Measurements from ENCODE around the gene AIPL1.

AIPL1 gene

DNA sequence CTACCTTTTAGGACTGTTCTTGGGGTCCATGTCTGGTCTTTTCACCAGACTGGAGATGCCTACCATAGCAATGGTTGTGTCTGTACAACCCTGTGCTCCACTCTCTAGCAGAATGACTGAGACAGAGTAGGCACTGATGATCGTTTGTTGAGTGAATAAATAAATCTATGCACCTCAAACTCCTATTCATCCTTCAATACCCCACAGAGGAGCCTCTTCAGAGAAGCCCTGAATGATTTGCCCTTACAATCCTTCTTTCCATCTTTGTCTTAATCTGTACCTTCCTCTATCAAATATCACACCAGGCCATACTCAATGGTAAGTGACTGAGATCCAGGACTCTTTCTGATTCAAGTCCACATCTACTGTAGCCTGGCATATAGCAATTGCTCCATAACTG lies 32.6 kb upstream of the AIPL1 start:
- no peak for DNase-seq (ENCODE audit: low spot score)

DNA sequence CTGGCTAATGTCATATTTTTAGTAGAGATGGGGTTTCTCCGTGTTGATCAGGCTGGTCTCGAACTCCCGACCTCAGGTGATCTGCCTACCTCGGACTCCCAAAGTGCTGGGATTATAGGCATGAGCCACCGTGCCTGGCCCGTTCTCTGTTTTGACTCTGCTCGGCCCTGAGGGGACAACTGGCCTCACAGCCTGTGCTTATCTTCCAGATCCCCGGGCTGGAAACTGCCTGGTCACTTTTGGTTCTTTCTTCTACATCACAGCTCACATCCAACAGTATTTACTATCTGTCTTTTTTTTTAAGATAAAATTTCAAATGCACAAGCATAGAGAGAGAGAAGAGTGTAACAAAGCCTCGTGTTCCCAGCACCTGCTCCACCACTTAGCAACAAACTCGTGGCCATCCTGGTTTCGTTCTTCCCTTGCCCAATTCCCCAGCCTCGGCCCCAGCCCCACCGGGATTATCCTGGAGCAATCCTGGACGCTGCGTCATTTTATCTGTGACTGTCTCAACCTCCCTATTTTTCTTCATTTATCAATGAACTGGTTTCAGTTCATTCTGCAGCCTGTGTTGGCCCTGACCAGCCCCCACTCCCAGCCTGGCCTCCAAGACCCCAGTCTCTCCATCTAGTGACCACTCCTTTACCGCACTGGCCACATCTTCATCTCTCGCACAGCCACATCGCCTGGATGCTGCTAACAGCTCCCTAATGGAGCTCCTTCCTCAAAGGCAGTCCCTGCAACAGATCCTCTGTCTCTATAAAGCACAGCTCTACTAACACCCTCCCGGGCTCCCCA lies 30.5 kb upstream of the AIPL1 start:
- DNase-seq (ENCODE audit: low spot score): no peak

DNA sequence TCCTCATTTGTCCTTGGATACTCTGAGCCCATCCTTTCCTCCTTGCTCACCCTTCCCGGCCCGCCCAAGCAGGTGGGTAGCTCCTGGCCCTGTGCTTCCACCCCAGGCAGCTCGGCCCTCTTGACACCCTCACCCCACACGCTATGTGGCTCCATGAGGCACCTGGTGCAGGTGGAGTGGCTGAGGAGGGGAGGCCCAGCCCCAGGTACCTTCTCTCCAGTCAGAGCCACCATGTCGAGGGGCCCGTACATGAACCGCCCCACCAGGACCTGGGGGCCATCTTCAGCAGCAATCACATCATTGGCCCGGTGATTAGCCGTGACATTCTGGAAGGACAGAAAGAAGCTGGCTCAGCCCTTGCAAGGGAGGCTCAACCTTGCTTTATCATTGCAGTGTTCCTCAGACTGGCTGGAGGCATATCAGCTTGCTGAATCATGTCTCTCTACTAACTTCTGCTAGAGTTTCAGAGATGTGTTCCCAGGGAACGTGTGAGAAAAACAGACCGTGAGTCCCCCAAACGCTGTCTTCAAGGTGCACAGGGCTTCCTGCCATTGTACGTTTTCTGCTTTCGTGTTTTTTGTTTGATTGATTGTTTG lies 29.6 kb upstream of the AIPL1 start:
- no peak for DNase-seq (ENCODE audit: low spot score)

DNA sequence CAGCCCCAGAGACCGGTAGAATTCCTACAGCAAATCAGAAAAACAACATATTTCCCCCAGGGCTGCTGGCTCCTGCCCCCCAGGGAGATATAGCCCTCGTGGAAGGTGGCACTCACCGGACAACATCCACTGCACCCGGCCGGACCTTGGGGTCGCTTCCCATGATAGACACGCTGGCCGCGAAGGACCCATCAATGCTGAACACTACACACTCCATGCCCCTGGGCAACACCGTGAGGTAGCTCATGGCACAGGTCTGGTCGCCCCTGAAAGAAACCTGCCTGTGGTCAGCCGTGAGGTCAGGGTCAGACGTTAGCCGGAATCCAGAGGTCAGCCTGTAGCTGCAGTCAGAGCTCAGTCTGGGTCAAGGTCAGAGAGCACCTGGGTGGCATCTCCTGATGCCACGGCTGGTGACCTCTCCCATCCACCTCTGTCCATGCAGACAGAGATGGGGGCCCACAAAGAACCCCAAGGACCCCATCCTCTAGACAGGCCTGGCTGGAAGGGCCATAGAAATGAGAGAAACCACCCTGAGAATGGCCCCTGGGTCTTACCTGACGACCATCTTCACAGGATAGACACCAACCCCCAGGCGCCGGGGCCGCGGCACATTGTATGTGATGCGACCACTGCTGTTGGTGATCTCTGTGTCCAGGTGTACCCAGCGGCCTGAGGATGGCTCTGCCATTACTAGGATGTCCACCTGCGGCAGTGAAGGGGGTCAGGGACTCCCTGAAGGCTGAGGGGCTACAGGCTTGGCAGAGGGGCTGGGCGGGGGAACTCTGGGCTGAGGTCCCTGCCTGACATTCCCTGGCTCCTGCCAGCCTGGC lies 28.9 kb upstream of the AIPL1 start:
- no peak for DNase-seq (ENCODE audit: low spot score)

DNA sequence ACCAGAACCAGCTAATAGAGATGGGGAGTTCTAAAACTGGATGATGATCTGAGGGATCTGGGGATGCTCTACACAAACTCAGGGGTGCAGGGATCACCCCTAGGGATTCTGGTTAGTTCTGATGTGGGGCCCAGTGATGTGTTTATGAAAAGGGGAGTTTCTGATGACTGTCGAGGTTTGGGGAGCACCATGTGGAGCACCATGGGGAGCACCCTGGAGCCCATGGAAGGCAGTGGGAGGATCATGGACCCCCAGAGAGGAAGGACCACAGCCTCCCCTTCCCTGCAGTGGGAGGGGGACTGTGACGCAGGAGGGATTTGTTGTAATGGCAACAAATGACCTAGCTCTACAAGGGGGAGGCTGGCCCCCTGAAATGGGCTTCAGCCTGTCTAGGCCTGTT lies 27.8 kb upstream of the AIPL1 start:
- no peak for DNase-seq (ENCODE audit: low spot score)

DNA sequence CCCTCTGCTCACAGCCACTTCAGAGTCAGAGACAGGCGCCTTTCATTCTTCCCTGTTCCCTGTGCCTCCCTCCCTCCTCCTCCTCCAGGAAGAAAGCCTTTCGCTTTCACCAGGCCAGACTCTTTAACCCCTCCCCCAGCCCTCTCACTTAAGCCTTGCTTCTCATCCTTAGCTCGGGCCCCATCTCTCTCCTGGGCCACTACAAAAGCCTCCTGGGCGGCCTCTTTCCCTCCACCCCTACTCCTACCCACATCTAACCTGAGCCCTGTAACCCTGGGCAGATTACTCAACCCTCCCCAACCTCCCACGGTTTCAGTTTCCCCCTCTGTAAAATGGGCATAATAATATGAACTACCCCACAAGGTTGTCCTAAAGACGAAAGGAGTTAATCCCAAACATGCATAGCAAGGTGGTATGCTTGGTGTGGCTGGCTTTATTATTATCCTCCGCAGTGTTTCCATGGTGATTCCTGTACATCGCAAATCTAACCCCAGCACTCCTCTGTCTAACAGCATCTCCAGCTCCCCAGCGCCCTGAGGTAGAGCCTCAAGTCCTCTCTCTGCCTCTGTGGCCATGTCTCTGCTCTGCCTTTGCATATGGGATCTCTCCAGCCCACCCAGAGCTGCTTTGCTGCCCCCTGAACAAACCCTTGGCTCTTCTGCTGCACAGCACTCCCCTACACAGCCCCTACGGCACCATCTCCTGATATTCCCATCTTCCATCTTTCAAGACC lies 27.0 kb upstream of the AIPL1 start:
- no peak for DNase-seq (ENCODE audit: low spot score)

DNA sequence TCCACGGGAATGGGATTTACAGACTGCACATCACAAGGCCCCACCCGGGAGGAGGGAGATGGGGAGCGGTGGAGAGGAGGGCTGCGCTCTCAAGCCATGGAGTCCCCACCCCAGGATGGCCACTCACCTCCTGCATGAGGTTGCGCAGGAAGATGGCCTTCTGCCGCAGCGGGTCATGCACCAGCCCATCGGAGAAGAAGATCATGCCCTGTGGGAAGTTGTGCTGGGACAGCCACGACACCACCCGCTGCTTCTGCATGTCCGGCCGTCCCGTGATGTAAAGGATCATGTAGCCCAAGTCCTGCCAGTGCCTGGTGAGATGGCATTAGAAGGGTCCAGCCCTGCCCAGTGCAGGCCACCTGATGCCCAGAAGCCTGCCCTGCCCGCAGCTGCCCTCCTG lies 26.3 kb upstream of the AIPL1 start:
- DNase-seq (ENCODE audit: low spot score): no peak

DNA sequence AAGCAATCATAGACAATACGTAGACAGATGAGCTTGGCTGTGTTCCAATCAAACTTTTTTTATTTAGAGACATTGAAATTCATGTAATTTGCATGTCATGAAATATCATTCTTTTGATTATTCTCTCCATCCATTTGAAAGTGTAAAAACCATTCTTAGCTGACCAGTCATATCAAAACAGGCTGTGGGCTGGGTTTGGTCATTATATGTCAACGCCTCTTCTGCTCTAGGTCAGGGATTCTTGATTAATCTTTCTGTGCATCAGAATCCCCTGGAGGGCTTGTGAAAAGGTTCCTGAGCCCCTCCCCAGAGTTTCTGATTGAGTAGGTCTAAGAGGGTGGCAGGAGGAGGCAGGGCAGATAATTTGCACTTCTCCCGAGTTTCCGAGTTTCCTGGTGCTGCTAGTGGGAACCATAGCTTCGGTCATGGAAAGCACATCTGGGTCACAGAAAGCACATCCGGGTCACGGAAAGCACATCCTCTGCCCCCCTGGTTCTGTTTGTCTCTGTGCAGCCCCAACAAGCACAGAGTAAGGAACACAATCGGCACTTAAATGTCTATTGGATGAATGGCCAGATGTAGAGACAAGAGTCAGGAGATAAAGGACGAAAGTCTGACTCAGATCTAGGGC lies 25.7 kb upstream of the AIPL1 start:
- DNase-seq (ENCODE audit: low spot score): no peak

DNA sequence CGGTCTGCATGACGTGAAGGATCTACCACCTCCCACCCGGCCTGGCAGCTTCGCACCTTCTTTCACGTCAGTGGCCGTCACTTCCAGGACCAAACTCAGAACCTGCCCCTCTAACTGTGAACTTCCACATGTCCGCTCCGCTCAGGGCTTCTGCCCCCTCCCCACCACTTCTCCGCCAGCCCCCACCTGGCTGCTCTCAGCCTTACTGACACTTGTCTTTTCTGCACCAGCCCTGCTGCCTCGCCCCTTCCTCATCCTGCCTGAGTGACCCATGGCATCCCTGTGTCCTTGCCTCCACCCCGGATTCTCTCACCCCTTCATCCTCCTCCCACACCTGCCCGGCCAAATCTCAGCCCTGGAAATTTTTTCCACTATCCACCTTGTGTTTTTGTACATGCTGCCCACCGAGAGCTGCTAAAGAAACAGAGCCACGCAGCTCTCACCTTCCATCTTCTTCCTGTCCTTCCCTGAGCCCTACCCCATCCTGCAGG lies 23.6 kb upstream of the AIPL1 start:
- no peak for DNase-seq (ENCODE audit: low spot score)

DNA sequence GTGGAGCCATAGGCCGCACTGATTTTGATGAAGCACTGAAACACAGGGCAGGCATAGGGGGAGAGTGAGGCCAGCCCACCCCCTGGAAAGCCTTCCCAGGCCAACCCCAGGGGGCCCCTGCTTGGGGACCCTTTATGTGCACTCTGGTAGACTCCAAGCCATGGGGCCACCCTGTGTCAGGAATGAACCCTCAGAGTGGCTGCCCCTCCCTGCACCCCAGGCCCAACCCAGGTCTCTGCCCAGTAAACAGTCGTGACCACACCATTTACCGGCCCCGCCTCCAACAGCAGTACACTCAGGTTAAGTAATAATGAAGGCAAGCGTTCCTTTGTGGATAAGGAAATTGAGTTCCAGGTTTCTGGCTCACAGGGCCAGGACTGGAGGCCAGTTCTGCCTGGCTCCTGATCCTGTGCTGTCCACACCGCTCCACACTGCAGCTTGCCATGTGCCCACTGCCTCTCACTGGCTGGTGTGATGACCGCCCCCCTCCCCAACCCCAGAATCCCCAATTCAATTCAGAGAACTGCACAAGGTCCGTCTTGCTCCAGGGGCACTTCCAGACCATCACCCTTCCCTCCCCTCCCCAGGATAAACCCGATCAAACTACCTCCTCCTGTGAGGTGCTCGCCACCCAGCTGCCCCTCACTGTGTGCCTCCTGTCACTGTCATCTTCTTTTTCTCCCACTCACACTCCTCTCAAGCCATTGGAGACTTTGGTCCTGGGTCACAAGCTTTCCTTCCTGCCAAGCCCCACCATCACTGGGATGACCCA lies 23.0 kb upstream of the AIPL1 start:
- DNase-seq (ENCODE audit: low spot score): peak; percentile 39

DNA sequence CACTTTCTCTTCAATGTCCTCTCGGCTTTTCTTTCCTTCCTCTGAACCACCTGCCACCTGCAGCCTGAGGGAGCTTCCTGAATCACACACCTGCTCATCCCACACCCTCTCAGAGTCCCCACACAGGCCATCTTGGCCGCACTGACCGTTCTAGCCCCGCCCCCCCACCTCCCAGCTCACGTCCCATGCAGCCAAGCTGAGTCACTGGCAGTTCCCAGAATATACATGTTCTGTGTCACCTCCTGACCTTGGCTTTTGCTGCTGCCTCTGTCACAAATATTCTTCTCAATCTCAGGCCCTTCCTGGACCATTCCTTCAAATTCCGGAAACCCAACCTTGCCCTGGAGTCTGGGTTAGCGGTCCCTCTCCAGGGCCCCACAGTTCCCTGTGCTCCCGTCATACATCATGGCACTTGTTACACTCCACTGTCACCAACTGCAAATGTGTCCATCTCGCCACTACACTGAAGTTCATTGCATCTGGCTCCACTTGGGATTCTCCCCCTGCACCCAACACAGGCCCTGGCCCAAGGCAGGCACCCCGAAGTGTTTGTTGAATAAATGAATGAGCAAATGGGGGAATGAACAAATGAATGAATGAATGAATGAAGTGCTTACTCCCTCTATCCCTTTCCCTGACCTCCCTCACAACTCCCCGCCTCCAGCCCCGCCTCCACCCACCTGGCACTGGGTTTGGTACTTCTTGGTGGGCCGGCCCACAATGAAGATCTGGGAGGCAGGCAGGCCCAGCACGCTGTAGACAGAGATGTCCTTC lies 22.2 kb upstream of the AIPL1 start:
- peak; percentile 81 for DNase-seq (ENCODE audit: low spot score)

DNA sequence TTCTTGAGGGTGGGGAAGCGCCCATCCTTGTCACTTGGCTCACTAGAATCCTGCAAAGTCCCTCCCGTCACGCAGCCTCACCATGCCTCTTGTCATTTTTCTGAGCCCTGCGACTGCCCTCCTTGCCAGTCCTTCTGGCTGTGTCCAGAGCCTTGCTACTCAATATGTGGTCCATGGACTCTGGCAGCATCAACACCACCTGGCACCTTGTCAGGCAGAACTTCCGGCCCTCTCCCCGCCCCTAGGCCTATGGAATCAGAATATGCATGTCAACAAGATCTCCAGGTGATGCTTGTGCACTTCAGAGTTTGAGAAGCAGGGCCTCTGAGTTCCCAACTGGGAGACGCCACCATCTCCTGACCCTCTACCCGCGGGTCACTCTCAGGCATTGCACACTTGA lies 21.4 kb upstream of the AIPL1 start:
- DNase-seq (ENCODE audit: low spot score): no peak

DNA sequence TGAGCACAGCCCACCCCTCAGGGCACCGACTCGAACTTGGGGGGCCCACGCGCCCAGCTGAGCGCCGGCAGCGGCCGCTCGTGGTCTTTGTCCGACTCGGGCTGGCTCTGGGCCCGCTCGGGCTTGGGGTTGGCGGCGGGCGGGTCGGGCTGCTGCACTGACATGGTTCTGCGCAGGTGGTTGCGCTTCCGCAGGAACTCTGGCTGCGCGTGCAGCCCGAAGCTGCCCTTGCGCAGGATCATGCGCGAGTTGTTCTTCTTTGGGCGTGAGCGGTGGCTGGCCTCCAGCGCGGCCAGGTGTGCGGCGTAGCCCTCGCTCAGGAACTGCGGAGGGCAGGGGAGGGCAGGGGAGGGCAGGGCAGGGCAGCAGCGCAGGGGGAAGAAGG lies 20.4 kb upstream of the AIPL1 start:
- peak; percentile 54 for DNase-seq (ENCODE audit: low spot score)

DNA sequence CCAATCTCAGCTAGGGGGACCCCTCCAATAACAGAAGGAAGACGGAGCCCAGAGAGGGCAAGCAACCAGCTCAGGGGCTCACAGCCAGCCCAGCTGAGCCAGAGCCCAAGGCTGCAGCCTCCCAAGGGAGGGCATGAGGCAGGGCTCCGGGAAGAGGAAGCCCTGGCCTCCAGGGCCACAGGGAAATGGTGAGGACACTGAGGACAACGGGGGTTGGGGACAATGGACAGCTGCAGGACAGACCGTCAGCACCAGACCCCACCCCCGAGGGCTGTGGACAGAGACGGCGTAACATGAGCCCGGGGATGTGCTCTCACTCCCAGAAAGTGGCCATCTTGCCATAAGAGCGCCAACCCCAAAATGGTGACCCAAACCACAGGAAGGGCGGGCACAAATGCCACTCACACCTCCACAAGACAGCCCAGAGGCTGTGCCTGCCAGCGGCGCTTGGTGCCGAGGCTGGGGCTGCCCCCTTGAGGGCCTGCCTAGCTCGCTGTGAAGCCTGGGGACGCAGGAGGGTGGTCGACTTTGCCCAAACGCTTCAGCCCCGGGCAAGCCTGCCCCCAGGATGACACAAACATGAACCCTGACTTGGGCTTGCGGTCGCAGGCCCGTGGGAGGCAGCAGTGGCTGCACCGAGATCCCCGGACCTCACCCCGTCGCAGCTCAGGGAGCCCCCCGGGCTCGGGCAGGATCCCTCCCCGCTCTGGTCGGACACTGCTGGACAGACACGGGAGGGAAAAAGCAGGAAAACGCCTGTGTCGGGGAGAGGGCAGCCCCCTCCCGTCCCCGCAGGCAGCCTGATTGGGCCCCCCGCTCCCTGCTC lies 19.8 kb upstream of the AIPL1 start:
- no peak for DNase-seq (ENCODE audit: low spot score)

DNA sequence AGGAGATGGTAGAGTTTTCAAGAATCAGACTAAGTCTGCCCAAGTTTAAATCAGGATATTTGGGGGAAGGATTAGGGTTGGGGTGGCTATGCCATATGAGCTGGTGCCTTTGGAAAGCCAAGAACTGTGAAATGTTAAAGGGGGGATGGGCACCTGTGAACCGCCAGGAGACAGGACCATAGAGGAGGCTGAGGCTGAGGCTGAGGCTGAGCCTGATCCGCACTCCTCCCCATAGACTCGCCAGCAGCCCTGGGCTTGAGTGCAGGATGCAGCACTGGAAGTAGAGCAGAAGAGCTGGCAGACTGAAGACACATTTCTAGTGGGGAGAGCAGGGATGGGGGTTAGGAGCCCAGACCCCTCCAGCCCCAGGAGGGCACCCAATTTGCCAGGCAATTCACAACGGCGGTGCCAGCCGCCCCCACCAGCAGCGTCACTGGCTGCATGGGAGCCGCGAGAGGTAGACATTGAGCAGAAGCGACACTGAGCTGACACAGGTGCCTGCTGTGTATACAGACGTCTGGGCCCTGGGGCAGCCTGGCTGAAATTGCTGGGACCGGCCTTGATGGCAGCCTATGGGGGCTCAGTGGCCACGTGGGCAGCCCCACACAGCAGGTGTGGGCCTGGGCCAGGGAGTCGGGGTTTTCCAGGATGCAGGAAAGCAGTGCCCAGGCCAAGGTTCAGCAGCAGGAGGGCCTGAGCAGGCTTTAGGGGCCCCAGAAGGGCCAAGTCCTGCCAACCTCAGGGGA lies 18.5 kb upstream of the AIPL1 start:
- DNase-seq (ENCODE audit: low spot score): no peak

DNA sequence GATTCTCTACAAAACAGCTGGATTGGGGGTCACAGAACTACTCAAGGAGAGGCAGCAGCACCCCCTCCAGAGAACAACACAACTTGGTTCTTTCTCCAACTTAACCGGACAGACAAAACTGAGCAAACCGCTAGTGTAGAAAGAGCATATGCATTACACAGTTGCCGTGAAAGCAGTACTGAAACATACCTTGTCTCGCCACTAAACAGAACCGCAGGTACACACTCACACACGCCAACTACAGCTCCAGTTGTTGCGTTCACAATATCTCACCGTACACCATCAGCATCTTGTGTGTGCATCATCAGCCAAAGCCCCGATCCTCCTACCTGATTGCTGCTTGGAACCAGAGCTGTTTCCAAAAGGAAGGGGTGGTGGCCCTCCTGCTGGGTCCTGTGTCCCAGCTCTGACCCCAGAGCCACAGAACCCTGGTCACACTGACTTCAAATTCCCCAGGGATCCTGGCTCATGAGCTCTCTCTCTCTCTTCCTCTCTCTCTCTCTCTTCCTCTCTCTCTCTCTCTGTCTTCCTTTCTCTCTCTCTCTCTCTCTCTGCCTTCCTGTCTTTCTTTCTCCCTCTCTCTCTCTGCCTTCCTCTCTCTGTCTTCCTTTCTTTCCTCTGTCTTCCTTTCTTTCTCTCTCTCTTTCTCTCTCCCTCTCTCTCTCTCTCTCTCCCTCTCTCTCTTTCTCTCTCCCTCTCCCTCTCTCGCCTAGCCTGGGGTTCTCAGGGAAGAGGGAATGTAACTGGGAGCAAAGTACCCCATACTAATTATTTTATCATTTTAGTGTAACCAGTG lies 17.7 kb upstream of the AIPL1 start:
- DNase-seq (ENCODE audit: low spot score): no peak

DNA sequence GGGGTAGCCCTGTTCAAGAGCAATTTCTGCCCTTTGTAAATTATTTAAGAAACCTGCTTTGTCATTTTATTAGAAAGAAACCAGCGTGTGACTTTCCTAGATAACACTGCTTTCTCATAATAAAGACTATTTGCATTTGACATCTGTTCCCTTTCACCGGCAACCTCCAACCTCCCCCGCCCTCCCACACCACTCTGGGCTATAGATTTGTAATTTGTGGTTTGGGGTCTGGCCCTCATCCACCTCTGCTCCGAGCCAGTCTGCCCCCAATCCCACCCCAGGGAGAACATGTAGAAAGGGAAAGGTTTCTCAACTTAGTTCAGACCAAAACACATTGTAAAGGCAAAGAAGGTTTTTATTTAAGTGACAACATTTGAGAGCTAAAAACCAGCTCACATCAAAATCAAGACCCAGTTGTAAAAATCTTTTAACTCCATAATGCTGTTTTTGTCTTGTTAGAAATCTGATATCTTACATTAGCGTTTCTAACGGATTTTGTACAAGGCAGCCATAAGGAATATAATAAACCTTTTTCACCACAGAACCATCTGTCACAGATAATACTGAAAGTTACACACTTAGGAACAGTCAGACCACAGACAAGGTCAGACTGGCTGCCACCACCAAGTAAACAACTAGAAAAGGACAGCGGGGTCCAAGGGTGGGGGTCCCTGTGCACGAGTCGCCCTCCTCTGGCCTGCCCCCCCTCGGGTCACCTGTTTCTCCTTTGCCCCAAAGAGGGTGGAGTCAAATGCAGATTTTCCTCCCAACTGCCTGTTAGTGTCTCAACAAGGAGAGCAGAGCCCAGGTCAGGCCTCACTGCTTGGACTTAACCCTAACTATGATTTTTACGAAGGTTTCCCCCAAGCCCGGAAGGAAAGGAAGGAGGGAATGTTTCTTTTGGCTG lies 16.3 kb upstream of the AIPL1 start:
- no peak for DNase-seq (ENCODE audit: low spot score)
